ENCODE data around the gene NR5A1.

DNA sequence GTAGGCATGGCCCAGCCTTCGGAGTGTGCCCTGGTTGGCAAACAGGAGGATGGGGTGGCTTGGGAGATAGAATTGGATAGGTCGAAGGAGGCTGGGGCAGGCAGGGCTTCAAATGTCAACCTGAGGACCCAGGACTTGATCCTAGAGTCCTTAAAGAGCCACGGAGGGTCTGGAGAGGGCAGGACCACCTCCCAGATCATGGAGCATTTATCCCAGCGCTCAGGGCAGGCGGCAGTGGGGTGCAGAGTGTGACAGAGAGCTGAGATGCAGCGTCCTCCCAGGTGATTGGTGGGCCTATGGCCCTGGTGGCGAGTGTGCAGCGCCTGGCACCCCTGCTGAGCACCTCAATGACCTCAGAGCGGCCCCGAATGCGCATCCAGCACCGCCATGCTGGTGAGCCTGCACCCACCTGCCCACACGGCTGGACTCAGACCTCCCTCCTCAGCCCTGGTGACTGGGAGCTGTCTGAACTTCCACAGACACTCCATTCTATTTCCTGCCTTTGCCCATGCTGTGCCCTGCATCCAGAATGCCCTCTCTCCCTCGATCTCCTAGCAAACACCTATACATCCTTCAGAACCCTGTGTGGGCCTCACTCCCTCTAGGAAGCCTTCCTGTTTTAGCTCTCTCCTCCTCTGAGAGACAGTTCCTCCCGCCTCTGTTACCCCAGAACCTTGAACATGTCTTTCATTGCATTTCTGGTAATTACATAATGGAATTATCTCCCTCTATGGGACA, 50.7 kb downstream of the NR5A1 start:
- TF ChIP-seq, protein P1, sequence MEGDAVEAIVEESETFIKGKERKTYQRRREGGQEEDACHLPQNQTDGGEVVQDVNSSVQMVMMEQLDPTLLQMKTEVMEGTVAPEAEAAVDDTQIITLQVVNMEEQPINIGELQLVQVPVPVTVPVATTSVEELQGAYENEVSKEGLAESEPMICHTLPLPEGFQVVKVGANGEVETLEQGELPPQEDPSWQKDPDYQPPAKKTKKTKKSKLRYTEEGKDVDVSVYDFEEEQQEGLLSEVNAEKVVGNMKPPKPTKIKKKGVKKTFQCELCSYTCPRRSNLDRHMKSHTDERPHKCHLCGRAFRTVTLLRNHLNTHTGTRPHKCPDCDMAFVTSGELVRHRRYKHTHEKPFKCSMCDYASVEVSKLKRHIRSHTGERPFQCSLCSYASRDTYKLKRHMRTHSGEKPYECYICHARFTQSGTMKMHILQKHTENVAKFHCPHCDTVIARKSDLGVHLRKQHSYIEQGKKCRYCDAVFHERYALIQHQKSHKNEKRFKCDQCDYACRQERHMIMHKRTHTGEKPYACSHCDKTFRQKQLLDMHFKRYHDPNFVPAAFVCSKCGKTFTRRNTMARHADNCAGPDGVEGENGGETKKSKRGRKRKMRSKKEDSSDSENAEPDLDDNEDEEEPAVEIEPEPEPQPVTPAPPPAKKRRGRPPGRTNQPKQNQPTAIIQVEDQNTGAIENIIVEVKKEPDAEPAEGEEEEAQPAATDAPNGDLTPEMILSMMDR (IDR thresholded peaks at IDR 0.05 in 2 of 3, conservative IDR thresholded peaks at IDR 0.05 in 1 of 3; ENCODE audit: control insufficient read depth in 2 of 3, extremely low read depth in 1 of 3, insufficient read depth in 1 of 3, low read depth in 3 of 3, low read length in 3 of 3) = no peak
- no peak for TF ChIP-seq KLF5 (IDR thresholded peaks at IDR 0.05; ENCODE audit: partially characterized antibody)
- TF ChIP-seq POLR2AphosphoS5 (IDR thresholded peaks at IDR 0.05; ENCODE audit: low read length) = no peak
- TF ChIP-seq TAF1 (IDR thresholded peaks at IDR 0.05; ENCODE audit: borderline replicate concordance, low read depth, low read length) = no peak
- no peak for TF ChIP-seq RAD51 (IDR thresholded peaks at IDR 0.05)
- no peak for TF ChIP-seq IKZF1 (conservative IDR thresholded peaks at IDR 0.05)
- TF ChIP-seq YBX1 (IDR thresholded peaks at IDR 0.05) = no peak
- TF ChIP-seq CREB1 (IDR thresholded peaks at IDR 0.05; ENCODE audit: low read depth) = no peak
- no peak for TF ChIP-seq SP1 (IDR thresholded peaks at IDR 0.05; ENCODE audit: low read depth, low read length)
- TF ChIP-seq RAD21 (IDR thresholded peaks at IDR 0.05; ENCODE audit: insufficient read depth, low read depth, low read length) = no peak
- no peak for TF ChIP-seq RCOR1 (conservative IDR thresholded peaks at IDR 0.05; ENCODE audit: low read depth, low read length)
